Neuron (in vitro differentiated cells): ENCODE results near the gene RHBDL1.
"Not testable (repeated sequence)": the region's sequence is repeated elsewhere in the genome, so short reads cannot be mapped to it uniquely, and the experiment has no call there.

Experiments used
- H2AFZ ChIP-seq: one replicate; pipeline ENCODE4 v1.6.1; 2013; ENCODE audit warnings: low read depth, mild to moderate bottlenecking, inconsistent platforms, low read length, moderate library complexity
- H3K27me3 ChIP-seq: one replicate; pipeline ENCODE4 v1.6.1; 2013; ENCODE audit warnings: low read length; ENCODE audit not compliant: insufficient read depth
- H3K36me3 ChIP-seq: one replicate; pipeline ENCODE4 v1.6.1; 2013; ENCODE audit warnings: low read length; ENCODE audit not compliant: insufficient read depth
- H3K4me1 ChIP-seq: one replicate; pipeline ENCODE4 v1.6.1; 2013; ENCODE audit warnings: low read length; ENCODE audit not compliant: insufficient read depth
- H3K4me3 ChIP-seq: 2 replicates; pipeline ENCODE4 v1.5.1; 2013; ENCODE audit warnings: mild to moderate bottlenecking, low read length, moderate library complexity
- H3K9me3 ChIP-seq: one replicate; pipeline ENCODE4 v1.6.1; 2013; ENCODE audit warnings: low read length

RHBDL1 gene

DNA sequence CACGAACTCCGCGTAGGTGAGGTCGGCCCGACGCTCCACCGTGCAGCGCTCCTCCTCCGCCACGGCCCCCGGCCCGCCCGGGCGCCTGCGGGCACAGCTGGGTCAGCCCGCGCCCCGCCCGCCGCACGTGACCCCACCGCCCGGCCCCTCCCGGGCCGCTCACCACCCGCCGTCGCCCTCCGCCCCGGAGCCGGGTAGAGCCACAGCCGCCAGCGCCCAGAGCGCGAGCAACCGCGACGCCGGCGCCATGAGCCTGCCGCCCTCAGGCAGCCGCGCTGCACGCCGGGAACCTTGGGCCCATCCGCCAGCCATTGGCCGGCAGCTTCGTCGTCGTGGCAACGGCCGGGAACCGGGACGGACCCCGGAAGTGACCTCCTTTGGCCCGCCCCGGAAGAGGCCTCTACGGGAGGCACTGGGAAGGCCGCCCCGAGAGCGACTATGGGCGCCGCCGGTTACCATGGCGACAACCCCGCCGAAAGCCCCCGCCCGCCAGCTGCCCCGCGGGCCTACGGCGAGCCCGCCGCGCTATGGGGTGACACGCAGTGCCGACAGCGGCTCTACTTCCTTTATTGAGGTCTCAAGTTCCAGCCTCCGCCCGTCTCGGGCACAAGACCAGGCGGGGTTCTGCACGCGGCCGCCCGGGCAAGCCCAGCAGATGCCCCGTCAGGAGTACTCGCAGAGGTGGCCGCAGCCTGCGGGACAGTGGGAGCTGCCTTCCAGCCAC, 8.8 kb downstream of the RHBDL1 start, which contains the start of gene JMJD8:
Gene JMJD8, minus strand, starts transcription at position 264 of the 724 bp plus-strand sequence. Its CDS starts 15 bp downstream, at position 249.
- Histone ChIP-seq H3K36me3 (peaks cover 55% of the 10 kb centered on the region), H3K9me3 (no peaks in the 10 kb centered on the region), H3K4me1 (peaks cover 17% of the 10 kb centered on the region), H3K27me3 (no peaks in the 10 kb centered on the region), H3K4me3 (peak within 1 kb of the TSS; percentile 40), H2AFZ (no peak within 1 kb of the TSS)

DNA sequence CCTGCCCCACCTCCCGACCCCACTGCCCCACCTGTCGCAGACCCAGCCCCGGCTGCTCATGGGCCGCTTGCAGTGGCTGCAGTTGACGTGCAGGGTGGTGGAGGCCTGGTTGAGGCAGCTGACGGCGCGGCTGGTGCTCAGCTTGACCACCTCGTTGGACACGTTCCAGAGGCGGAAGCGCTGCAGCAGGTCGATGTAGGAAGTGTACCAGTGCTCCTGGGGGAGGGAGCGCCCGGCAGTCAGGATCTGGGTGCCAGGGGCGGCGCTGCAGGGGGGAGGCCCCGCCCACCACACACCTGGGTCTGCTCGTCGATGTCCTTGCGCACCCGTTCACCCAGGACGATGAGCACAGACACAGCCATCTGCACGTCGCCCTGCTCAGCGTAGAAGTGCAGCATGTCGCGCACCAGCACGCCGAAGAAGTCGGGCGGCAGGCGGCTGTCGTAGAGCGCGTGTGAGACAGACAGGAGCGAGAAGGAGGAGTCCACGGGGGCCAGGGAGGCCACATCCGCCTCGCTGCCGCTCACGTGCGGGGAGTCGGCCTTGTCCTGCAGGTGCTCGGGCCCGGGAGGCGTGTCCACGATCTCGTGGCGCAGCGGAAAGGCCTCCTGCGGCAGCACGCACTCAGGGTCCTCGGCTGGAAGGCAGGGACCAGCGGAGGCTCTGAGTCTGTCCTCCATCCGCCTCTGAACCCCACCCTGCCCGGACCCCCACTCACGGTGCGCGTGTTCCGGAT, 9.7 kb downstream of the RHBDL1 start:
- Histone ChIP-seq H3K36me3 (peaks cover 55% of the 10 kb centered on the region), H3K4me1 (peaks cover 23% of the 10 kb centered on the region), H3K9me3 (no peaks in the 10 kb centered on the region), H3K4me3 (no peak overlapping the region), H3K27me3 (no peaks in the 10 kb centered on the region), H2AFZ (no peak overlapping the region)

DNA sequence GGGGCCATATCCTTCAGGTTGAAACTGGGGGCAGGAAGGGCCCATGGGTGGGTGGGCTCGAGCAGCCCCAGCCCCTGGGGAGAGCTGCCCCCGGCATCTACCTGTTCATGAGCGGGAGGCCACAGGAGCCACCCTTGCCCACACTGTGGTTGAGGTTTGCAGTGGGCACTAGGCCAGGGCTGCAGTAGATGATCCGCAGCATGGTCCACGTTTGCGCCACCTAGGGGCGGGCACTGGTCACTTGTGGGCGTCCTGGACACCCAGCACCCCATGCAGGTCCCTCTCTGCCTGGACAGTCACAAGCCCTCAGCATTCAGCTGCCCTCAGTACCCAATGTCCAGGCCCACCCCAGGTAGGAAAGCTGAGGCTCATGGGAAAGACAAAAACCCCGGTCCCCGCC, 10.5 kb downstream of the RHBDL1 start:
- peaks cover 55% of the 10 kb centered on the region for H3K36me3 ChIP-seq
- no peaks in the 10 kb centered on the region for H3K9me3 ChIP-seq
- H2AFZ ChIP-seq: no peak overlapping the region
- H3K4me3 ChIP-seq: no peak overlapping the region
- H3K4me1 ChIP-seq: peaks cover 20% of the 10 kb centered on the region
- no peaks in the 10 kb centered on the region for H3K27me3 ChIP-seq

DNA sequence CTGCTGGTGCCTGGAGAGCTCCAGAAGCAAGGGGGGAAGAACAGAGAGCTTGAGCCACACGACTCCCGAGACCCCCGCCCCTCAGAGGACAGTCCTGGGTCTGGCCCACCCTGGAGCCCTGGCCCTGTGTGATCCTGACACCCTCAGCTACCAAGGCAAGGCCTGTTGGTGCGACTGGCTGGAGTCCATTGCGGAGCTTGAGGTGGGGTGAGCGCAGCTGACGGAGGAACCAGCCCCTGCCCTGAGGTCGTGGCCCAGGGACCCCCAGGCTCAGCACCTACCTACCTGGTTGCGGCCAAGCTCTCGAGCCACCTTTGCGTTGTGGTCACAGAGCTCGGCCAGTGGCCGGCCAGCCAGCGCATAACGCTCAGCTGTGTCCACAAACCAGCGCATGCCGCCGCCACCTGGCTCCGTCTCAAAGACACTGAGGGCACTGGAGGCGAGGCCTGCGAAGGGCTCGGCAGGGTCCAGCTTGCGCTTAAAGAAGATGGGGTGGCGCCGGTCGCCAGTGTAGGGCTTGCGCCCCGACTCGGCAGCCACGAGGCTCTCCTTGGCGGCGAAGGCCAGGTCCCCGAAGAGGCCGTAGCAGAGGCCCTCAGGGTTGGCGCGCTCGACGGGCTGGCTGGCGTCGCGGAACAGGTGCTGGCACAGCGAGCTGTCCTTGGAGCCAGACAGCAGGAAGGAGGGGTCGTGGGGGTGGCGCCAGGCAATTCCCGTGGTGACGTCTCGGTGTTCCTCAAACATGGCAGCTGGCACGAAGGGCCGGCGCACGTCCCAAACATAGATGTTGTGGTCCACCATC, 11.2 kb downstream of the RHBDL1 start:
- Histone ChIP-seq H3K36me3 (peaks cover 51% of the 10 kb centered on the region), H3K27me3 (no peaks in the 10 kb centered on the region), H3K9me3 (no peaks in the 10 kb centered on the region), H2AFZ (no peak overlapping the region), H3K4me3 (no peak overlapping the region), H3K4me1 (peaks cover 13% of the 10 kb centered on the region)

DNA sequence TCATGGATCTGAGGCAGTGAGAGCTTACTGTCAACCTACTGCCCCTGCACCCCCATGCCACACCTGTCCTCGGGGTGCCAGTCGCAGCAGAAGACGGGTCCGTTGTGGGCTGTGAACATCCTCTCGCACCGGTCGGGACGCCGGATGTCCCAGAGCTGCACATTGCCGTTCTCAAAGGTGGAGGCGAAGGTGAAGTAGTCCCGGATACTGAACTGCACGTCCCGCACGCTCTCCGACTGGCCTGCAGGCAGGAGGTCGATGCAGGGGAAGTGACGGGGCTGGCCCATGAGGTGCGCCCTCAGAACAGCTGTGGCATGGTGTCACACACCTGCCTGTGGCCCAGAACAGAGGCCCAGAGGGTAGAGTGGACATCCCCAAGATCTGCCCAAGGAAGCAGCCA, 12.0 kb downstream of the RHBDL1 start:
- peaks cover 43% of the 10 kb centered on the region for H3K36me3 ChIP-seq
- H3K9me3 ChIP-seq: no peaks in the 10 kb centered on the region
- H3K4me3 ChIP-seq: no peak overlapping the region
- no peaks in the 10 kb centered on the region for H3K27me3 ChIP-seq
- peaks cover 8% of the 10 kb centered on the region for H3K4me1 ChIP-seq
- no peak overlapping the region for H2AFZ ChIP-seq

DNA sequence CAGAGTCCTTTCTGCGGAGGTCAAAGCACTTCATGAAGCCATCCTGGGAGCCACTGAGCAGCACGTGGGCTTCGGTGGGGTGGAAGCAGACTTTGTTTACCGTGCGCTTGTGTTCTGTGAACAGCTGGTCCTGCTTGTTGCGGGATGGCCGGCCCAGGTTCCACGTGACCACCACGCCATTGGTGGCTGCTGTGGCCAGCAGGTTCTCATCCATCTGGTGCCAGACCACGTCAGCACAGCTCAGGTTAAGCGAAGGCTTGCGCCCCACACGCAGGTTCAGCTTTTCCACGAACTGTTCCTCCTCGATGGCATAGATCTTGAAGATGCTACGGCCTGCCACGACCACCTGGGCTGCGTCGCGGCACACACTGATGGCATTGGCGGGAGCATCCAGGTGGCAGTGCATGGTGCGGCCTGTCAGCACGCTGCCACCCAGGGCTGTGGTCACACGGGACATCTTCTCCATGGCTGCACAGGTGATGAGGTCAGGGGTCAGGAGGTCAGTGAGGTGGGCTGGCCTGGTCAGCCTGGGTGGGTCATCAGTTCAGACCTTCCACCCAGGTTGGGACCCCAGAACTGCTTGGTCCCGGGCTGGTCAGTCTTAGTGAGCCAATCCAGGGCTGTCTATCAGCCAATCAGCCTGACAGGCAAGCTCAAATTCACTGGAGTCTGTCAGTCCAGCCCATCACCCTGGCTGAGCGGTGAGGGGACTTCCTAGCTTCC, 13.9 kb downstream of the RHBDL1 start:
- H3K4me3 ChIP-seq: peak overlapping the region; percentile 72
- H3K9me3 ChIP-seq: no peaks in the 10 kb centered on the region
- peaks cover 30% of the 10 kb centered on the region for H3K36me3 ChIP-seq

DNA sequence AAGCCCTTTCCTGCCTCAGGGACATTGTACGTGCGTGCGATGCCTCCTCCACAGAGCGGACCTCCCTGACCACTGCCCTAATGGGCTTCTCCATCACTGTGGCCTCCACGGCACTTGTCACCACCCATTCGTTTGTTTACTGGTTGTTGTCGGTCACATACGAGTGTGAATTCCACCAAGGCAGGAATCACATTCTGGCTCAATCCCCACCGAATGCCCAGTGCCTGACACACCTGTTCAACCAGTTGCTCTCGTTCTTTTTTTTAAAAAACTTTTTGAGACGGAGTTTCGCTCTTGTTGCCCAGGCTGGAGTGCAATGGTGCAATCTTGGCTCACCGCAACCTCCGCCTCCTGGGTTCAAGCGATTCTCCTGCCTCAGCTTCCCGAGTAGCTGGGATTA, 15.8 kb downstream of the RHBDL1 start:
- H3K9me3 ChIP-seq, H2AFZ ChIP-seq, H3K27me3 ChIP-seq, H3K4me3 ChIP-seq, H3K4me1 ChIP-seq: not testable (repeated sequence)
- peaks cover 18% of the 10 kb centered on the region for H3K36me3 ChIP-seq

More for the DNA sequence above, 13.9 kb downstream of the RHBDL1 start:
- H3K27me3 ChIP-seq: no peaks in the 10 kb centered on the region
- no peak overlapping the region for H2AFZ ChIP-seq
- H3K4me1 ChIP-seq: peaks cover 7% of the 10 kb centered on the region

DNA sequence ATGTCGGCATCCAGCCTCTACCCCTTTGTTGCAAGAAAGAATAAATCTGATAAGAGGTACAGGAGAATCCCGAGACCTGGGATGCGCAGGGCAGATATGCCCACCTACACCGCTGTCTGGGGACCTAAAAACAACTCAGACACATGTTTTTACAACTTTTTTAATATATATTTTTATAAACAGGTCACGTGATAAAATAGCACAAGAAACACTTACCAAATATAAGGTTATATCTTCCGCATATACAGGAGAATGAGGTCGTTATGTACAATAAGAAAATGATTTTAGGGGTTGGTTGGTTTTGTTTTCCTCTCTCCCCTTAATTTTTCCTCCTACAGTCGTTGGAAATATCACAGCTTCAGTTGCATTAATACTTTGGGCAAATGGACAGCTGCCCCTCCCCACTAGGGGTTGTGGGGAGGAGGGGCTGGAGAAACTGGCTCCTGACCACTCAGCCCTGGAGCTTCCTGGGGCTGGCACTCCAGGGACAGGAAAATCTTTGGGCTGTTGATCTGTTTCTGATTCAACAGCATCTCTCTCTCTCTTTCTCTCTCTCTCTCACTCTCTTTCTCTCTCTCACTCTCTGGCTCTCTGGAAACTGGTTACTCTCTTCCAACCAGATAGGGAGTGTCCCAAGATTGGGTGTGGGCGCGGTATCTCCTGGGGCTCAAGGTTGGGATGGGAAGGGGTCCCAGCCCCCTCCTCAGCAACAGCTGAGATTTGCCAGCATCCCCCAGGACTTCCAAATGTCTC, 17.1 kb downstream of the RHBDL1 start:
- Histone ChIP-seq H3K27me3 (no peaks in the 10 kb centered on the region), H3K4me1 (peaks cover 7% of the 10 kb centered on the region), H3K4me3 (no peak overlapping the region), H3K9me3 (no peaks in the 10 kb centered on the region), H2AFZ (no peak overlapping the region), H3K36me3 (peaks cover 8% of the 10 kb centered on the region)

DNA sequence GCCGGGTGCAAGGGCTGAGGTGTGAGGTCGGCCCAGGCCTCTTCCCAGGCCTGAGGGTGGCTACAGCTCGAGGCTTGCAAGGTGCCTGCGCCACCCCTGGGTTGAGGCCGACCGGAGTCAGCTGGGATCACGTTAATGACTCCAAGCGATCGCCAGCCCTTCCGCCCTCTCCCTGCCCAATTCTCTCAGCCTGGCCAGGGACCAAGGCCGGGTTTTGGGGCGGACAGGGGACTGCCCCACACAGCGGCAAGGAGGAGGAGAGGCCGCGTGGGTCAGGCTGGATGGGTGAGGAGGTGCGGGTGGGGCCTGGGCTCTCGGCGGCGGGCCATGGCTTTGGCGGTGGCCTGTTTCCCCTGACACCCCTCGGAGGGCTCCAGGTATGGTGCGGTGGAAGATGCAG, 17.9 kb downstream of the RHBDL1 start:
- Histone ChIP-seq H3K4me1 (peaks cover 7% of the 10 kb centered on the region), H3K27me3 (no peaks in the 10 kb centered on the region), H3K36me3 (peaks cover 3% of the 10 kb centered on the region), H3K4me3 (no peak overlapping the region), H3K9me3 (no peaks in the 10 kb centered on the region), H2AFZ (no peak overlapping the region)

DNA sequence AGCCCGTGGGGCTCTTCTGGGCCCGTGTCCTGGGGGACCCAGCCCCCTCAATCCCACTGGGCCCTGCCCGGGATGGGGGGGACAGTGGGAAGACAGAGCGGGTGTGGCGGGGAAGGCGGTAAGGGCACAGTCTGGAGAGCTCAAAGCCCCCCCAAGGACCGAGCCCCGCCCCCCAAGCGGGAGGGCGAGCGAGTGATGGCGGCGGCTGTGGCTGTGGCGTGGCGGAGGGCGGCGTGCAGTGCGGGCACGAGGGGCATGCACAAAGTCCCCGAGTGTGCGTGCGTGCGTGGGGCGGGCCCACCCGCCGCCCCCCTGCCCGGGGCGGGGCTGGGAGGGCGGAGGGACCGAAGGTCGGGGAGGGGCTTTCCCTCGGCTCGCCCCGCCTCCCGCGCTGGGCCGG, 18.3 kb downstream of the RHBDL1 start:
- Histone ChIP-seq H3K27me3 (no peaks in the 10 kb centered on the region), H3K9me3 (no peaks in the 10 kb centered on the region), H3K4me1 (peaks cover 7% of the 10 kb centered on the region), H2AFZ (no peak overlapping the region), H3K36me3 (peaks cover 3% of the 10 kb centered on the region), H3K4me3 (no peak overlapping the region)

DNA sequence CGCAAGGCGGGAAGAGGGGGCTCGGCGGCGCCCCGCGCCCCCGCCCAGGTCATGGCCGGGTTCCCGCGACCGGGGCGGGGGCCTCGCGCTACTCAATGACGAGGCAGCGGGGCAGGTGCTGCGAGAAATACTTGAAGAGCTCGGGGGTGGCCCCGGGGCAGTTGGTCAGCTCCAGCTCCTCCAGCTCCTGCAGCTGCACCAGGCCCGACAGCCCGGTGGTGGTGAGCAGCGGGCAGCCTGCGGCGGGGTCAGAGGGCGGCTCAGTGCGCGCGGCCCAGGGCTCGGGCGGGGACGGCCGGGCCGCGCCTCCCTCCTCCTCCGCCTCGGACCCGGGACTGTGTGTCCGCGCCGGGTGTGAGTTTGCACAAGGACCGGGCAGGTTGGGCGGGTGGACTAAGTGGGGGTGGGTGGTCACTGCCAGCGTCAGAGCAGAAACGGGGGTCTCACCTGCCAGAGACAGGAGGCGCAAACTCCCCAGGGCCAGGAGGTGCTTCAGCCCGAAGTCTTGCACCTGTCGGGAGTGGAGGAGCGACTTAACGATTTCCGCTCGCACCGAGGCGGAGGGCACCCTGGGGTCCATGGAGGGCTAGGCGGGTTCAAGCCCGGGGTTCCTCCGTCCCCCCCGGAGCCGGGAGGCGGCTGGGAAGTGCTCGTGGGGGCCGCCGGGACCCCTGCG, 18.9 kb downstream of the RHBDL1 start:
- H3K4me3 ChIP-seq: no peak overlapping the region

More for the DNA sequence above, 18.9 kb downstream of the RHBDL1 start:
- Histone ChIP-seq H3K36me3 (peaks cover 3% of the 10 kb centered on the region), H3K4me1 (peaks cover 4% of the 10 kb centered on the region), H2AFZ (no peak overlapping the region), H3K9me3 (no peaks in the 10 kb centered on the region), H3K27me3 (no peaks in the 10 kb centered on the region)
